Caco-2 (cell line): ENCODE results near the gene ZNF30. TPM values are rescaled to one million over a fixed set of nuclear protein-coding genes. Genes with fewer than 3 reads are reported as not detected.

ENCODE experiments used
- BruUV-seq: library from RNA; stranded (reverse); fragments of 400-500 nt; replicated peaks from 2 replicates; lab custom pipeline; 2021; lab: Mats Ljungman, UMichigan
- CTCF ChIA-PET: fragments of 300-600 bp; sonication (Branson Sonifier 250); formaldehyde crosslinking; loops from one replicate; lab custom pipeline; 2022; ENCODE audit warnings: antibody characterized with exemption; lab: Charles Lee
- POLR2A ChIA-PET: fragments of 300-600 bp; sonication (Branson Sonifier 250); formaldehyde crosslinking; loops from one replicate; lab custom pipeline; 2022; ENCODE audit warnings: antibody characterized with exemption; lab: Charles Lee
- DNase-seq, 2 experiments: peaks; one replicate each; pipeline versions ENCODE4 v3.0.0 to v3.0.0-alpha.2; 2020 to 2022
- H3K27me3 ChIP-seq: replicated peaks from 2 replicates; pipeline ENCODE4 v1.6.0; 2011; ENCODE audit warnings: low read length; ENCODE audit not compliant: control insufficient read depth, insufficient read depth
- H3K36me3 ChIP-seq: 2 replicates; pipeline ENCODE4 v1.5.1; 2011; ENCODE audit warnings: low read length; ENCODE audit not compliant: control insufficient read depth, insufficient read depth
- H3K4me1 ChIP-seq: fragments of 250-450 bp; sonication (Bioruptor Pico); 2 replicates; pipeline ENCODE4 v1.5.1; 2020; ENCODE audit warnings: mild to moderate bottlenecking
- H3K4me3 ChIP-seq: 2 replicates; pipeline ENCODE4 v1.5.1; 2011; ENCODE audit warnings: low read depth, mild to moderate bottlenecking, control low read depth, low read length
- H3K9me3 ChIP-seq: fragments of 250-450 bp; sonication (Bioruptor Pico); 2 replicates; pipeline ENCODE4 v1.5.1; 2020; ENCODE audit warnings: mild to moderate bottlenecking, moderate library complexity
- H3K27ac Mint-ChIP-seq: one replicate; pipeline ENCODE4 v1.8.0; 2022; ENCODE audit warnings: mixed read lengths; ENCODE audit not compliant: unreplicated experiment
- H3K27me3 Mint-ChIP-seq: one replicate; pipeline ENCODE4 v1.8.0; 2022; ENCODE audit warnings: mixed read lengths; ENCODE audit not compliant: insufficient read depth, unreplicated experiment
- H3K36me3 Mint-ChIP-seq: one replicate; pipeline ENCODE4 v1.8.0; 2022; ENCODE audit warnings: mild to moderate bottlenecking, mixed read lengths; ENCODE audit not compliant: insufficient read depth, unreplicated experiment
- H3K4me1 Mint-ChIP-seq: one replicate; pipeline ENCODE4 v1.8.0; 2022; ENCODE audit warnings: low read depth, mixed read lengths; ENCODE audit not compliant: unreplicated experiment
- H3K4me3 Mint-ChIP-seq: one replicate; pipeline ENCODE4 v1.8.0; 2022; ENCODE audit warnings: mild to moderate bottlenecking, moderate library complexity, mixed read lengths; ENCODE audit not compliant: unreplicated experiment
- H3K9me3 Mint-ChIP-seq: one replicate; pipeline ENCODE4 v1.8.0; 2022; ENCODE audit warnings: mixed read lengths; ENCODE audit not compliant: unreplicated experiment
- CTCF ChIP-seq, 2 experiments: fragments of 200-600 bp in 1 of 2; IDR thresholded peaks; 1 replicate in 1 of 2; 2 replicates in 1 of 2; pipeline versions ENCODE4 v1.5.1 to v1.8.0; 2011 to 2022; ENCODE audit warnings: antibody characterized with exemption in 1 of 2, control low read depth in 1 of 2, inconsistent platforms in 1 of 2, low read depth in 1 of 2, low read length in 1 of 2, mild to moderate bottlenecking in 1 of 2, moderate library complexity in 1 of 2; ENCODE audit not compliant: insufficient read depth in 1 of 2, severe bottlenecking in 1 of 2, unreplicated experiment in 1 of 2
- intact Hi-C: fragments of 100-400 bp; cut with micrococcal nuclease; formaldehyde crosslinking; loops from one replicate; pipeline ENCODE4 v1.10.0; 2022; ENCODE audit not compliant: unreplicated experiment
- total RNA-seq: library from RNA; stranded (reverse); gene quantifications from 2 replicates; pipeline ENCODE4 v1.2.3, GENCODE V29; 2022

The ZNF30 gene
- total RNA-seq, 1 experiment from 2014 or later: 5.6 TPM

- Histone ChIP-seq H3K27me3 (no peaks in the 10 kb centered on the region), H3K36me3 (peaks cover 5% of the 10 kb centered on the region), H3K4me1 (no peaks in the 10 kb centered on the region), H3K4me3 (no peak overlapping the region), H3K9me3 (peaks cover 3% of the 10 kb centered on the region)
- ChIA-PET POLR2A (no interaction called here), CTCF (no interaction called here)
- Mint-ChIP-seq H3K4me3 (no peak overlapping the region), H3K36me3 (peaks cover 34% of the 10 kb centered on the region), H3K4me1 (no peaks in the 10 kb centered on the region), H3K27ac (no peak overlapping the region), H3K9me3 (peaks cover 33% of the 10 kb centered on the region), H3K27me3 (no peaks in the 10 kb centered on the region)
- intact Hi-C loops: no loop called here
- no peak for DNase-seq
- TF ChIP-seq CTCF (IDR thresholded peaks at IDR 0.05; ENCODE audit: insufficient read depth in 1 of 2, low read depth in 1 of 2, low read length in 1 of 2, severe bottlenecking in 1 of 2, unreplicated experiment in 1 of 2): no peak
- no TSS peak for BruUV-seq
Observed at GRCh38 chr19:34938886-34939285, 12.2 kb downstream of the ZNF30 start.

GRCh38 chr19:34943861-34944573 lies 17.3 kb downstream of the ZNF30 start:
- H3K27me3 Mint-ChIP-seq: no peaks in the 10 kb centered on the region
- Histone ChIP-seq H3K4me1 (no peaks in the 10 kb centered on the region), H3K9me3 (peaks cover 9% of the 10 kb centered on the region; the same call in 1 of the 2 replicates), H3K4me3 (no peak overlapping the region), H3K36me3 (peaks cover 5% of the 10 kb centered on the region; the same call in 1 of the 2 replicates), H3K27me3 (no peaks in the 10 kb centered on the region)
- POLR2A ChIA-PET: no interaction called here
- intact Hi-C loops: no loop called here
- peaks cover 44% of the 10 kb centered on the region for H3K9me3 Mint-ChIP-seq
- H3K27ac Mint-ChIP-seq: no peak overlapping the region
- peaks cover 20% of the 10 kb centered on the region for H3K36me3 Mint-ChIP-seq
- CTCF ChIA-PET: no interaction called here
- no TSS peak for BruUV-seq
- H3K4me3 Mint-ChIP-seq: no peak overlapping the region
- H3K4me1 Mint-ChIP-seq: no peaks in the 10 kb centered on the region
- DNase-seq: no peak
- TF ChIP-seq CTCF (IDR thresholded peaks at IDR 0.05; ENCODE audit: insufficient read depth in 1 of 2, low read depth in 1 of 2, low read length in 1 of 2, severe bottlenecking in 1 of 2, unreplicated experiment in 1 of 2): no peak

- Mint-ChIP-seq H3K27ac (no peak overlapping the region), H3K27me3 (no peaks in the 10 kb centered on the region), H3K4me3 (no peak overlapping the region), H3K36me3 (peaks cover 6% of the 10 kb centered on the region), H3K4me1 (no peaks in the 10 kb centered on the region), H3K9me3 (peaks cover 80% of the 10 kb centered on the region)
- Histone ChIP-seq H3K36me3 (peaks cover 5% of the 10 kb centered on the region), H3K4me3 (no peak overlapping the region), H3K9me3 (peaks cover 49% of the 10 kb centered on the region), H3K27me3 (no peaks in the 10 kb centered on the region), H3K4me1 (no peaks in the 10 kb centered on the region)
- BruUV-seq: no TSS peak
- DNase-seq: no peak
- intact Hi-C loops: no loop called here
- ChIA-PET CTCF (no interaction called here), POLR2A (no interaction called here)
- no peak for TF ChIP-seq CTCF (IDR thresholded peaks at IDR 0.05; ENCODE audit: insufficient read depth in 1 of 2, low read depth in 1 of 2, low read length in 1 of 2, severe bottlenecking in 1 of 2, unreplicated experiment in 1 of 2)
Observed at GRCh38 chr19:34953092-34953491, 26.4 kb downstream of the ZNF30 start.
